GM23338 (cell line): ENCODE results near the gene ADH6.

Experiments
- CREB1 ChIP-seq: fragments of 250-450 bp; sonication (Bioruptor Pico); IDR thresholded peaks from 2 replicates; pipeline ENCODE4 v1.5.0; 2020; ENCODE audit warnings: low read depth, mild to moderate bottlenecking, moderate library complexity
- CTCF ChIP-seq, 2 experiments: fragments of 200-600 bp in 1 of 2; sonication (generic) in 1 of 2; conservative IDR thresholded peaks; 2 replicates each; pipeline versions ENCODE4 v1.5.1 to v1.6.1; 2016 to 2017; ENCODE audit warnings: antibody characterized with exemption in 2 of 2, low read depth in 2 of 2, mild to moderate bottlenecking in 2 of 2, moderate library complexity in 1 of 2
- EZH2 ChIP-seq: fragments of 200-600 bp; sonication (generic); IDR thresholded peaks from one replicate; pipeline ENCODE4 v1.8.0; 2017; ENCODE audit warnings: antibody characterized with exemption, mild to moderate bottlenecking, low read depth; ENCODE audit not compliant: unreplicated experiment
- EZH2phosphoT487 ChIP-seq: fragments of 200-600 bp; sonication (generic); IDR thresholded peaks from one replicate; pipeline ENCODE4 v1.8.1; 2018; ENCODE audit warnings: antibody characterized with exemption; ENCODE audit not compliant: unreplicated experiment
- POLR2AphosphoS5 ChIP-seq: IDR thresholded peaks from 2 replicates; pipeline ENCODE4 v1.6.1; 2016; ENCODE audit warnings: antibody characterized with exemption, low read depth

- no peak for TF ChIP-seq CTCF (conservative IDR thresholded peaks at IDR 0.05; ENCODE audit: low read depth in 2 of 2)
- TF ChIP-seq EZH2, result no peak
- TF ChIP-seq EZH2phosphoT487, result no peak
- no peak for TF ChIP-seq CREB1
- no peak for TF ChIP-seq POLR2AphosphoS5
Observed at GRCh38 chr4:99219479-99219878, 433 bp upstream of the ADH6 start.
